ENCODE measurements around the gene RHNO1.
"Not testable (repeated sequence)": the region's sequence is repeated elsewhere in the genome, so short reads cannot be mapped to it uniquely, and the experiment has no call there.

RHNO1 gene

GRCh38 chr12:2858944-2859421 is 18.0 kb upstream of the RHNO1 start:
- DNase-seq (ENCODE audit: low spot score), result no peak

- DNase-seq (ENCODE audit: low spot score), result no peak
These were observed 16.9 kb upstream of the RHNO1 start for GRCh38 chr12:2860170-2860569.

GRCh38 chr12:2862876-2863275 is 14.1 kb upstream of the RHNO1 start:
- no peak for DNase-seq (ENCODE audit: low spot score)

- DNase-seq (ENCODE audit: low spot score), result not testable (repeated sequence)
These were observed 13.6 kb upstream of the RHNO1 start for GRCh38 chr12:2863402-2863801.

- no peak for DNase-seq (ENCODE audit: low spot score)
These were observed 12.8 kb upstream of the RHNO1 start for GRCh38 chr12:2864198-2864597.

- DNase-seq (ENCODE audit: low spot score), result not testable (repeated sequence)
These were observed 7.9 kb upstream of the RHNO1 start for GRCh38 chr12:2868986-2869632.

GRCh38 chr12:2876431-2877046 is 484 bp upstream of the RHNO1 start:
- no peak for DNase-seq (ENCODE audit: low spot score)

GRCh38 chr12:2877953-2878732 is 1.1 kb downstream of the RHNO1 start:
- peak; percentile 25 for DNase-seq (ENCODE audit: low spot score)

- no peak for DNase-seq (ENCODE audit: low spot score)
These were observed 2.8 kb downstream of the RHNO1 start for GRCh38 chr12:2879853-2880252.

GRCh38 chr12:2884810-2885209 is 7.8 kb downstream of the RHNO1 start:
- no peak for DNase-seq (ENCODE audit: low spot score)

- no peak for DNase-seq (ENCODE audit: low spot score)
These were observed 9.9 kb downstream of the RHNO1 start for GRCh38 chr12:2886768-2887450.

- no peak for DNase-seq (ENCODE audit: low spot score)
These were observed 13.0 kb downstream of the RHNO1 start for GRCh38 chr12:2890001-2890387.

GRCh38 chr12:2890388-2891239 is 13.6 kb downstream of the RHNO1 start, which contains the start of gene TULP3:
Gene TULP3, plus strand, starts transcription at chr12:2890891. Its CDS starts 57 bp downstream, at chr12:2890948.
- peak; percentile 99 for DNase-seq (ENCODE audit: low spot score)

- peak; percentile 63 for DNase-seq (ENCODE audit: low spot score)
These were observed 14.4 kb downstream of the RHNO1 start for GRCh38 chr12:2891240-2892053.

GRCh38 chr12:2892246-2892645 is 15.2 kb downstream of the RHNO1 start:
- no peak for DNase-seq (ENCODE audit: low spot score)

- no peak for DNase-seq (ENCODE audit: low spot score)
These were observed 16.0 kb downstream of the RHNO1 start for GRCh38 chr12:2893007-2893406.

- DNase-seq (ENCODE audit: low spot score), result peak; percentile 46
These were observed 18.0 kb downstream of the RHNO1 start for GRCh38 chr12:2895051-2895451.

GRCh38 chr12:2895511-2895910 is 18.5 kb downstream of the RHNO1 start:
- no peak for DNase-seq (ENCODE audit: low spot score)

GRCh38 chr12:2897418-2897817 is 20.4 kb downstream of the RHNO1 start:
- DNase-seq (ENCODE audit: low spot score), result no peak

- DNase-seq (ENCODE audit: low spot score), result no peak
These were observed 23.6 kb downstream of the RHNO1 start for GRCh38 chr12:2900642-2901041.

Measured in Ammon's horn (tissue), 1 donor.